ENCODE data around the gene AURKAIP1. TPM values are rescaled to one million over a fixed set of nuclear protein-coding genes. Genes with fewer than 3 reads are reported as not detected.

AURKAIP1 gene
- total and polyA plus RNA-seq, 2 of the 13 experiments (the other 11 are each of a cell fraction or from before 2014, with no cell fraction given): 69.5 to 175 TPM

GRCh38 chr1:1324084-1324523, 50.9 kb downstream of the AURKAIP1 start (continued):
- TF ChIP-seq HNF1A (IDR thresholded peaks at IDR 0.05; ENCODE audit: low read depth) (no peak), HNF1A (CRISPR knock-in tag; IDR thresholded peaks at IDR 0.05; ENCODE audit: borderline replicate concordance) (no peak), FOSL1 (CRISPR knock-in tag; IDR thresholded peaks at IDR 0.05; ENCODE audit: borderline replicate concordance) (no peak), ZNF577 (CRISPR knock-in tag; IDR thresholded peaks at IDR 0.05; ENCODE audit: borderline replicate concordance, low read depth) (no peak), ZNF512 (CRISPR knock-in tag; IDR thresholded peaks at IDR 0.05) (no peak), NFYB (CRISPR knock-in tag; IDR thresholded peaks at IDR 0.05) (no peak), ZNF660 (CRISPR knock-in tag; IDR thresholded peaks at IDR 0.05; ENCODE audit: borderline replicate concordance, low read depth) (no peak), PRMT3 (CRISPR knock-in tag; IDR thresholded peaks at IDR 0.05; ENCODE audit: borderline replicate concordance, low read depth) (no peak), PPARG (CRISPR knock-in tag; conservative IDR thresholded peaks at IDR 0.05) (no peak), KMT2B (CRISPR knock-in tag; IDR thresholded peaks at IDR 0.05) (no peak), ZFP36 (IDR thresholded peaks at IDR 0.05; ENCODE audit: borderline replicate concordance, low read depth, low read length, partially characterized antibody) (no peak), ZKSCAN8 (CRISPR knock-in tag; IDR thresholded peaks at IDR 0.05; ENCODE audit: borderline replicate concordance) (no peak), ATF7-NPFF (CRISPR knock-in tag; IDR thresholded peaks at IDR 0.05; ENCODE audit: low read depth) (0 out of 2 replicates have a peak, but pooled peaks have one; percentile 53), ZNF276 (CRISPR knock-in tag; IDR thresholded peaks at IDR 0.05; ENCODE audit: low read depth) (no peak), ZNF337 (CRISPR knock-in tag; IDR thresholded peaks at IDR 0.05; ENCODE audit: borderline replicate concordance, low read depth) (no peak), ZNF878 (CRISPR knock-in tag; IDR thresholded peaks at IDR 0.05) (no peak), CAMTA2 (CRISPR knock-in tag; IDR thresholded peaks at IDR 0.05; ENCODE audit: borderline replicate concordance) (no peak), ZNF788 (CRISPR knock-in tag; IDR thresholded peaks at IDR 0.05; ENCODE audit: borderline replicate concordance) (no peak), CCDC6 (CRISPR knock-in tag; IDR thresholded peaks at IDR 0.05) (no peak), STAG1 (CRISPR knock-in tag; IDR thresholded peaks at IDR 0.05) (no peak), DPF2 (CRISPR knock-in tag; IDR thresholded peaks at IDR 0.05; ENCODE audit: borderline replicate concordance, low read depth) (no peak)
- TF ChIP-seq, protein P1, sequence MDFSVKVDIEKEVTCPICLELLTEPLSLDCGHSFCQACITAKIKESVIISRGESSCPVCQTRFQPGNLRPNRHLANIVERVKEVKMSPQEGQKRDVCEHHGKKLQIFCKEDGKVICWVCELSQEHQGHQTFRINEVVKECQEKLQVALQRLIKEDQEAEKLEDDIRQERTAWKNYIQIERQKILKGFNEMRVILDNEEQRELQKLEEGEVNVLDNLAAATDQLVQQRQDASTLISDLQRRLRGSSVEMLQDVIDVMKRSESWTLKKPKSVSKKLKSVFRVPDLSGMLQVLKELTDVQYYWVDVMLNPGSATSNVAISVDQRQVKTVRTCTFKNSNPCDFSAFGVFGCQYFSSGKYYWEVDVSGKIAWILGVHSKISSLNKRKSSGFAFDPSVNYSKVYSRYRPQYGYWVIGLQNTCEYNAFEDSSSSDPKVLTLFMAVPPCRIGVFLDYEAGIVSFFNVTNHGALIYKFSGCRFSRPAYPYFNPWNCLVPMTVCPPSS (IDR thresholded peaks at IDR 0.05): no peak
